GM18861 (cell line): ENCODE data around the gene ZFR.
"Not testable (repeated sequence)": the region's sequence is repeated elsewhere in the genome, so short reads cannot be mapped to it uniquely, and the experiment has no call there.

ENCODE experiments used
- ATAC-seq: cut with Tn5 transposase; IDR thresholded peaks from one replicate; pipeline ENCODE4 v1.9.1; 2021; ENCODE audit not compliant: unreplicated experiment

The ZFR gene

DNA sequence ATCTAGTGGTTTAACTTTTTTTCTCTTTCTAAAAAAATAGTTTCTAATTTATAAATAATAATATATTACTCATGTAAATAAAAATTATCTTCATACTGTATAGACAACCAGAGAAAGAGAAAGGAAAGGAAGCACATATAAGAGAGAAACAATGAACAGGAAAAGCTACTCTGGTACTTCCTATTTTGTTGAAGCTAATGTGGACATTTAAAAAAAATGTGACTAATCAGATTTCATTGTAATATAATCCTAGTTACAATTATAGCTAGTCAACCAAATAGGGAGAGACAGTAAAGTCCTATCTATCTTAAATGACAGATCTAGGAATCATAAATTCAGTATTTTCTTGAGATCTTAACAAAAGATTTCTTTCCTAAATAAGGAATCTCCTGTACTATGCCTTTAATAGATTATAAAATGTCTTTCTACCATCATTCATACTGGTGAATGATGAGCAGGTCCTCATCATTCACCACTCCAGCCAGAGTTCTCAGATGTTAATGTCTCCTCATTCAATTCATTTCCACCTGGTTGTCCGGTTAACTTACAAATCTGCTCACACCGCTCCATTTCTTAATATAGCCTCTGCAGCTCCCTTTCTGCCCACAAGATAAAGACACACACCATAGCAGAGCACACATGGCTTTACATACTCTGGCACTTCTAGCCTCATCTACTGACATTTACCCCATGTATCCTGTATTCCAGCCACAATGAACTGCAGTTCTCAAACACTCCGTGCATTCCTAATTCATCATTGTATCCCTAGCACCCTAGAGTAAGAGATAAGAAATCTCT is 30.9 kb downstream of the ZFR start:
- no peak for ATAC-seq

DNA sequence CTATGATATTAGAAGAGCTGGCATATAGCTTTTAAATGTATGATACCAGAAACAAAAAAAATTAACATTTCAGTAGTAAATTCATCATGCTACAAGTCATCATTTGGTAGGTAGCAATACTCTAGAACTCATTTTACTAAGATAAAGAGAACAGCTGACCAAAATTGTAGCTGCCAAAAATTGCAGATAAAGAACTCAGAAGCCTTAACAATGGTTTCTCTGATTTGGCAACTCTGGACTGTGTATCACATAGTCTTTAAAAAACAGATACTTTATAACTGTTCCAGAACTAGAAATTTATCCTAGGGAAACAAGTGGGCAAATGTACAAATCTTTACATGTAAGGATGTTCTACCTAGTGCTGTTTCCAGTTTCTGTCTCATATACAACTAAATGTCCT is 33.9 kb downstream of the ZFR start:
- no peak for ATAC-seq

DNA sequence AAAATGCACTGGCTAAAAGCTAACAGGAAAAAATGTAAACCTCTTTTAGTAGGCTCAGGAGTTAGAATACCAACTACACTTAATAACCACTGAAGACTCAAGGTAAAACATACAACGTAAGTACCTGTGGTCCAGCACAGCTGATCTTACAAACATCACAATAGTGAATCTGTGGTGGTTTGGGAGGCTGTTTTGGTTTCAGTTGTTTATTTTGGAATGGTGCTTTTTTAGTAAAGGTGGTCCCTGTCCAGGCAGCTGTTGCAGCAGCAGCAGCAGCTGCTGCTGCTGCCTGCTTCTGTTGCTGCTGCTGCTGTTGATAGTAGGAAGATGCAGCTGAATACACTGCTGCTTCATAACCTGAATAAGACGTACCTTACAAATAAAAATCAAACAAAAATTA is 37.9 kb downstream of the ZFR start:
- no peak for ATAC-seq

DNA sequence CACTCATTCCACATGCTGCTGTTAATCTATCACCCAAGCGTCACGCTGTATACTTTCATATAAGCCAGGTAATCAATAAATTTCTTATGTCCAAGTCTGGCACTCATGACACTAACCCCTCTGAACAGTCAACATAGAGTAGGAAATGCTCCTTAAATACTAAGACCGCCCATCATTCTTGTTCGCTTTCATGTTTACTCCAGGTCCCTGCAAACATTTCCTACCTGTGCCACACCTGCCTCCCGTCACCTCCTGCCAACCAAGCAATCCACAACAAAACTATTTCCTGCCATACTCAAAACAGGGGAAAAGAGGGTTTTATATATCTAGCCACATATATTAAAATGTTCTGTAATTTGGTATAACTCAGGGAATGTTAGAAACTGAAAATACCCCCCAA is 39.0 kb downstream of the ZFR start:
- no peak for ATAC-seq

DNA sequence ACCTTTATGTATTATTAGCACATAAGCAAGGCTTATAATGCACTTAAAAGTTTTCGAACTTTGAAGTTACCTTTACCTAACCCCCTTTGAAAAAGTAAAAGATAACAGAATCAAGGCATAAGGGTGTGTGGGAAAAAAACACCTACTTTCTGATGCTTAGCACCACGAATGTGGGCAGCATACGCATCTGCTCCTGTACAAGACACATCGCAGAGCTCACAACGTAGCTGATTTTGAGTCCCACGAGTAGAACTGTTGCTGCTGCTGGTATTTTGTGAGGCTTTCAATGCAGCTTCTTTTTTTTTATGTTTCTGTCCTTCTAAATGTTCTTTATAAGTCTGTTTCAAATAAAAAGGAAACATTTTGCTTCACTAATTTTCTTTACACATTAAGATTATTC is 40.8 kb downstream of the ZFR start:
- no peak for ATAC-seq

DNA sequence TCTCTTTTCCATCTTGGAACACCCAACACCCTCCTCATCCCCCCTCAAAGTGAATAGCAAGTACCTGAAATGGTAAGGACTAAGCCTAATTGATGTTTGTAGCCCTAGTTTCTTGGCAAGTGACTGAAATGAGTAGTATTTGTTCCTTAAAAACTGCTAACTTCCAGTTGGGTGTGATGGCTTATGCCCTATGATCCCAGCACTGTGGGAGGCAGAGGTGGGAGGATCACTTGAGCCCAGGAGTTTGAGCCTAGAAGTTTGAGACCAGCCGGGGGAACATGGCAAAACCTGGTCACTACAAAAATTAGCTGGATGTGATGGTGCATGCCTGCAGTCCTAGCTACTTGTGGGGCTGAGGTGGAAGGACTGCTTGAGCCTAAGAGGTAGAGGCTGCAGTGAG is 44.1 kb downstream of the ZFR start:
- ATAC-seq = no peak

DNA sequence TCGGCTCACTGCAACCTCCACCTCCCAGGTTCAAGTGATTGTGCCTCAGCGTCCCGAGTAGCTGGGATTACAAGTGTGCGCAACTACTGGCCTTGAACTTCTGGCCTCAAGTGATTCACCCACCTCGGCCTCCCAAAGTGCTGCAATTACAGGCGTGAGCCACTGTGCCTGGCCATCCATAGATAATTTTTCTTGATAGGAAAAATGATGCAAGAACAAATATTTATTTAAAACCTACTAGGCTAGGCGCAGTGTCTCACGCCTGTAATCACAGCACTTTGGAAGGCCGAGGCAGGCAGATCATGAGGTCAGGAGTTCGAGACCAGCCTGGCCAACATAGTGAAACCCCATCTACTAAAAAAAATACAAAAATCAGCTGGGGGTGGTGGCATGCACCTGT is 45.8 kb downstream of the ZFR start:
- ATAC-seq = not testable (repeated sequence)

DNA sequence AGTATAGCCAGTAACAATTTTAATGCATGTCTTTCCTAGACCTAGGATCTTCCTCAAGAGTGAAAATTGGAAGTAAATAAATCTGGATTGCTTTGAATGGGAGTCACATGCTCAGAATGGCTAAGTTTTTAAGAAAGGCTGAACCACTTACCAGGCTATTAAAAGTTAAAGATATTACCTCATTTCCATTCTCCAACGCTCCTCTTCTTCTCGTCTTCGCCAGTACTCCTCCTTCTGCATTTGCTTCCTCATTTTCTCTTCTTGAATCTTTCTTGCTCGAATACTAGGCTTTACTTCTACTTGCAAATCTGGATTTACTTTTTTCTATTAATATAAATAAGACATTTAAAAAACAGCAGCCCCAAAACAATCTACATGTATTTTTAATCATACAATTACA is 49.6 kb downstream of the ZFR start:
- no peak for ATAC-seq

DNA sequence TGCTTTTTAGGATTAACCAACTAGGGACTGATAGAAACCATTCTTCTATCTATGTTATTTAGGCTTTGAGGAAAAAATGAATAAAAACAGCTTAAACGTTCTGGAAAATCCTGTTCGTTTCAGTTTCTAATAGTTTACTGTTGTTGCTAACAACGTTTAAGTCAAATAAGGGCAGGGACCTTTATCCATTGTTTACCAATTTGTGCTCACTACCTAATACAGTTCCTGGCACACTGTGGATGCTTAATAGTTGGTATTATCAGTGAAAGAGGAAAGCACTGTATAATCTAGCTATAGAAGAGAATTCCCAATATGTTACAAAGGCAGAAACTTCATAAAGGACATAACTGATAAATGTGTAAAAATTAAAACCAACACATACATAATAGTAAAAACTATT is 52.5 kb downstream of the ZFR start:
- no peak for ATAC-seq

DNA sequence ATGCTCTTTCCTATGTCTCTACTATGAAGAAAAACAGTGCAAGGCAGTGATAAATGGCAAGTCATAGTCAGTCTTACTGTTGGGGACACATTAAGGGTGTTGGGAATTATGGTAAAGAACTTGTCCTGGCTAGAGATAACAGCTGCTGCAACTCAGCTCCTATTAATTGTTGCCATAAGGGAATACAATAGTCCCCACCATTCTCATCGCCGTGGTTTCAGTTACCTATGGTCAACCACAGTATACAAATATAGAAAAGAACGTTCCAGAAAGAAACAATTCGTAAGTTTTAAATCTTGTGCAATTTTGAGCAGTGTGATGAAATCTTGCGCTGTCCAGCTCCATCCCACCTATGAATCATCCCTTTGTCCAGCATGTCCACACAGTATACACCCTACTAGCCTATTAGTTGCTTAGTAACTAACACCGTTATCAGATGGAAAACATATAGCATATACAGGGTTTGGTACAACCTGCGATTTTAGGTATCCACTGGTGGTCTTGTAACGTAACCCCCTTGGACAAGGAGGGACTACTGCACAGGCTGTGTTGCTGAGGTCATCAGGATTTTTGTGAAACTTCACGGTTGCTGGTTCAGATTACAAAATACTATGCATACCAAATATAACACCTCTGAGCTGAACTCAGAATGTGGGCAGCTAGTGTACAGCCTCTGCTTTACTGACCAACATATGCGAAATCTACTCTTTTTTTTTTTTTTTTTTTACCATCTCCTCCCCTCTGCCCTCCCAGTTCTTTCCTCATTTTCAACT is 53.5 kb downstream of the ZFR start:
- no peak for ATAC-seq

DNA sequence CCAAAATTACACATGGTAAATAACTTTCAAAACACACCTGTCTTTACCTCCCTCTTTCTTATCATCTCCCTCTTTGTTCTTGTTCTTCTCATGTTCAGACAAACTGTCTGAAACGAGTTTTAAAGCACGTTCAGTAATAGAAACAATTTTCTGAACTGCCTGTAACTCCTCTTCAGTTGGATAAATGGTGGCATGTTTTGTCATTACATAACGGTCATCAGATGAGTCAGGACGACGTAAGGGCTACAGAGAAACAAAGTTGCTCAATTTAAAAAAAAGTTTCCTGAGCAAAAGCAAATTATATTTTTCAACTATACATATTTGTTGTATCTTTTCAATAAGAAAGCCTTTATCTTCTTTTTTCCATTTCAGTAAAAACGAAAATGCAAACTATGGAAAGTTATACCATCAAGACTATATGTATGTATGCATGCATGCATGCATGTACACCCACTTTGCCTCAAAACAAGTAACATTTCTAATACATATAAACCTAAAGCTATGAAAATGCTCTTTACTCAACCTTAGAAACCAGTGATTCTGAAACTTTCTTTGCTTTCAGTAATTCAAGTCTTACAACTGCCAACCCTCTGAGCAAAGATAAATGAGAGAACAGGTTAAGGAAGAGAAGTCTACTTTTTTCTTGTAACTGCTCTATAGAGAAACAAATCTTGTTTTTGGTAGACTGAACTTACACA is 56.0 kb downstream of the ZFR start:
- ATAC-seq = no peak

DNA sequence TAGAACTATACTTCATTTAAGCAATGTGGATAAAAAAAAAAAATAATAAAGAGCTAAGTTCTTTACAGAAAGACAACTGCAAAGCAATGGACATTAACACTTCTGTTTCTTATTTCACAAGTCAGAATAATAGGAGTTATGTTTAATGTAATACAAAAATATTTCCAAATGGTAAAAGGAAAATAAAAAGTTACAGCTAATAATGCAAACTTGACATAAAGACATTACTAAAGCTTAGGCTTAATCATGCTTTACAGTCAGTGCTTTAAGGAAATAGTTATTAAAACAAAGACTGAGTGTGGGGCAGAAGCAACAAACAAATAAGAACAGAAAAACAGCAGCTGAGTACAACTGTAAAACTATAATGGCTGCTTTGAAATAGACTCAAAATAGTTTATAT is 56.7 kb downstream of the ZFR start:
- no peak for ATAC-seq

DNA sequence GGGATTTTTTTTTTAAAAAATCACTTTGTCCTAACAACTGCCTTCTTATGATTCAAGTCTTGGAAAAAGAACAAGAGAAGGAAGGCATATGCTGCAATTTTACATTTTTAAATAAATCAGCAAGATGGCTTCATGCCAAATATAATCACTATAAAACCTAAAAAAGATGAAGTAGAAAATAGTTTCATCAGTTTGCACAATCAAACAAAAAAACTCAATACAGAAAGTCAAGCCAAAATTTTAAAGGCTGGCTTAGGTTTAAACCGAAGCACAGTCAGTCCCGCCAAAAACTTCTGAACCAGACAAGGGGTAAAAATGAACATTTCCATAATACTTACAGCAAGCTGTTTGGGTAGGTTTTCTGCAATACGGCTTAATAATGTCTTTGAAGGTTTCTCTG is 57.3 kb downstream of the ZFR start:
- no peak for ATAC-seq

DNA sequence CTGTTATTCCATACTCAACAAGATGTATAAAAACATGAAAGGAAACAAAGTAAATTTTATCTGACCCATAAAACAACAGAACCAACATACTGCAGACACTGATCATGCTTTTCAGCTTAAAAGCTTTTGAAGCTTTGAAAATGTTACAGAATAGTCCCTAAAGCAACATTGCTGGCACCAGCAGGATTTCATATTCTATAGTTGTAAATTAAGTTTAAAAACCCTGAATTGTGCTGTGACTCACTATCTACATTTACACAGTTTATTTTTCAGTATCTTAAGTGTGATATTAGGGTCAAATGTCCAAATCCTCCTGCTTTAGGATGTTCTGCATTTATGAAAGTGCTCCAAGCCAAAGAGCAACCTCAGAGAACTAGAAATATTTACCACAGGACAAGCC is 59.9 kb downstream of the ZFR start:
- no peak for ATAC-seq

DNA sequence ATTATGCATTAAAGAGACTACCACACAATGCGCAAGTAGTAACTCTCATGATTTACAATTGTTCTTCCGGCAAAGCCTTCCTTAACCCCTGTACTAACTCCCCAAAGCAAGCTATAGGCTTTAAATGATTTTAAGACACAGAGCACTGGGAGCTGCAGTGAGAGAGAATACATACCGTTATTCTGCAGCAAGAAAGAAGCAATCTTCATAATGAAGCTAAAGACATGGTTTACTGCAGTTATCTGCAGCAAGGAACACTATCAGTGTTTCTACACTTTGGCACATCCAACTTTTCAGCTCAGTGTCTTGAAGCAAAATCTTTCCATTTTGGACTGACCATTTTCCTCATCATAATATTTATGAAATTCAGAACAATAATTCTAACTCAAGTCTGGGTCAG is 61.0 kb downstream of the ZFR start:
- no peak for ATAC-seq

DNA sequence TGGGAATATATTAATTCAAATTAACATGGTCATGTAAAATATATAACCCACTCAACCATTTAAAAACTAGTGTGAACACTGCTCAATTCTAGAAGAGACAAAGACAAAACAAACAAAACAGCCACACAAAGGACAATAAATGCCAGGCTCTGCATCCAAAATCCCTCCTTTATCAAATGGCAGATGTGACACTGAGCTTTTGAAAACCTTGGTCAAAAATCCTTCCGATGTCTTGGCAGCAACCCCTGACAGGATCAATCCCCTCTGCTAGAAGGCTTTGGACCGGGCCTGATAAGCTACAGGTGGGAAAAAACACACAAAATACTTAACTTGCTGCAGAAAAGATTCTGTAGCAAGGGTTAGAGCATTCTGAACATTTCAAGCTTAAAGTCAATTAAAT is 61.5 kb downstream of the ZFR start:
- no peak for ATAC-seq

DNA sequence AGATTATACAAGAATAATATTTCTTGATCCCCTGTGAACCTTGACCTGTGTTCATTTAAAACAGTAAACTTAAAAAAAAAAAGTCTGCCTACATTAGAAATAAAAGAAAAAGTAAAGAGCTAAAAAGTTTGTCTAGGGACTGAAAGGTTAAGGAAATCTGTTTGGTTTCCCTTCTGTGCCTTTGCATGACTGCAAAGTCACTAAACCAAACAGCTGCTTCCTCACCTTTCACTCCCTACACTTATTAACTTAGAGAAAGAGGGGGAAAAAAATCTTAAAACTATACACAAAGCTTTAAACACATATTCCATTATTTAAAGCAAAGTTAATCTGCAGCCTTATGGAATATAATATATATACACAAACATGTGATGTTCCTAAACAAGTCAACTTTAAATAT is 65.1 kb downstream of the ZFR start:
- ATAC-seq = no peak

DNA sequence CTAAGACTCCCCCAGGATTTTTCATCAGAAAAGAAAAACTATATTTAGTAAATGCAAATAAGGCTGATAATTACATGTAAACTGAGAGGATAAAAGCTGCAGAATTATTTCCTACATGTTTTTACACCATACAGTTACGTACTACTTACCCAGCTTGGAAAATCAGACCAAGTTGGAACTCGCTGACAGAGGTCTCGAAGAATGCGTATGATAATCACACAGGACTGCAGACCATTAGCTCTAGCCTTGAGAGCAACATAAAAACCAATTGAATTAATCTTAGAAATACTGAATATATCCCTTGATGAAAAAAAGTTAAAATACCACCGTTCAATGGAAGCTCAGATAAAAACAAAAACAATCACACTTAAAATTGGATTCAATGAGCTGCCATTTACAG is 65.6 kb downstream of the ZFR start:
- no peak for ATAC-seq

DNA sequence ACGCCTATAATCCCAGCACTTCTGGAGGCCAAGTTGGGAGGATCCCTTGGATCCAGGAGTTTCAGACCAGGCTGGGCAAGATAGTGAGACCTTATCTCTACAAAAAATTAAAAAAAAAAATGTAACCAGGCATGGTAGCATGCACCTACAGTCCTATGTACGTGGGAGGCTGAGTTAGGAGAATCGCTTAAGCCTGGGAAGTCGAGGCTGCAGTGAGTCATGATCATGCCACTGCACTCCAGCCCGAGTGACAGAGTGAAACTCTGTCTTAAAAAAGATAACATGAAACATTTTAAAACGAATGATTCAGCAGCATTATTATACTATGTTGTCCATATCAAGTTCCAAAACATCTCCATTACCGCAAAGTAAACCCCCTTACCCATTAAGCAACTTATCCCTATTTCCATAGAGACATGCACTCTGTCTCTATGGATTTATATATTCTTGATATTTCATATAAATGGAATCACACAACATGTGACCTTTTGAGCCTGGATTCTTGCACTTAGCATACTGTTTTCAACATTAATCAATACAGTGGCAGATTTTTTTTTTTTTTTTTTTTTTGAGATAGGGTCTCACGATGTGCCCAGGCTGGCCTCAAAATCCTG is 74.9 kb downstream of the ZFR start:
- no peak for ATAC-seq

DNA sequence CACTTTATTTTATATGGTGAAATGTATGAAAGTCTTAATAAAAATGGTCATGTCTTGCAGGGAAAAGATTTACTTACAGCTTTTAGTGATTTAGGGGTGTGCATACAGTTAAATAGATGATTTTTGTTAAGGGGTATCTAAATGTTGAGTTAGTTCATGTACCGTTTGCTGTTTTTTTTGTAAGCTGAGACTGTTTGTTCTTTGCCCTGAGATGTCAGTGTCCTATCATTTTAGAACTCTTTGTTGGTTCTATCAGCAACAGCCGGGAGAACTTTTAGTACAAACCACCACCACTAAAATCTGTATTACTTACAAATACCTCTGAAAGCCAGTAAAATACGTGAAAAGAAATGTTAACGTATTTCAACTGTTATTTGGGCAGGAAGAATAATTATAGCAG is 75.5 kb downstream of the ZFR start:
- no peak for ATAC-seq

DNA sequence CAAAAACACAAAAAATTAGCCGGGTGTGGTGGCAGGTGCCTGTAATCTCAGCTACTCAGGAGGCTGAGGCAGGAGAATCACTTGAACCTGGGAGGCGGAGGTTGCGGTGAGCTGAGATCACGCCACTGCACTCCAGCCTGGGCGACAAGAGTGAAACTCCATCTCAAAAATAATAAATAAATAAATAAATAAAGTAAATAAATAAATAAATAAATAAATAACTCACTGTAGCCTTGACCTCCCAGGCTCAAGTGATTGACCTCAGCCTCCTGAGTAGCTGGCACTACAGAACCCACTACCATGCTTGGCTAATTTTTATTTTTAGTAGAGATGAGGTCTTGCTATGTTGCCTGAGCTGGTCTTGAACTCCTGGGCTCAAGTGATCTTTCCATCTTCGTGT is 77.3 kb downstream of the ZFR start:
- ATAC-seq = not testable (repeated sequence)

DNA sequence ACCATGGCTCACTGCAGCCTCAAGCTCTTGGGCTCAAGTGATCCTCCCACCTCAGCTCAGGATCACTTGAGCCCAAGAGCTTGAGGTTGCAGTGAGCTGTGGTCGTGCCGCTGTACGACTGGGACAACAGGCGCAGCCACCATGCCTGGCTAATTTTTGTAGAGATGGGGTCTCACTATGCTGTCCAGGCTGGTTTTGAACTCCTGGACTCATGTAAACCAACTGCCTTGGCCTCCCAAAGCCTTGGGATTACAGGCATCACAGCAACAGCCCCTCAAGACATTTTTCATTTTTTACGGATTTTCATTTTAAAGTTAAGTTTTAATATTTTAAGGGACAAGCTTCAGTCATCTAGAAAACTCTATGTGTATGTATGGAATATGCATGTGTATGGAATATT is 78.9 kb downstream of the ZFR start:
- ATAC-seq = no peak
